ENCODE measurements around the gene SLC48A1. TPM values are rescaled to one million over a fixed set of nuclear protein-coding genes. Genes with fewer than 3 reads are reported as not detected.

Gene SLC48A1
- total RNA-seq, 1 experiment from 2014 or later: 19.4 TPM

- Mint-ChIP-seq H3K27ac (ENCODE audit: low read depth, unreplicated experiment) (no peak overlapping the region), H3K4me3 (ENCODE audit: unreplicated experiment) (no peak overlapping the region), H3K27me3 (ENCODE audit: insufficient read depth, unreplicated experiment) (peaks cover 17% of the 10 kb centered on the region), H3K9me3 (ENCODE audit: unreplicated experiment) (no peaks in the 10 kb centered on the region), H3K4me1 (ENCODE audit: insufficient read depth, unreplicated experiment) (peaks cover 6% of the 10 kb centered on the region), H3K36me3 (ENCODE audit: insufficient read depth, unreplicated experiment) (no peaks in the 10 kb centered on the region)
- BruUV-seq (replicated peaks): no TSS peak
- ChIA-PET CTCF (interaction anchor here (0.6 to 7.8 kb wide), 11 partner anchors 9 to 558 kb away, joined by 3 to 843 read pairs (median 69); partner anchors contain the start of genes ENDOU, RAPGEF3 and SLC48A1), POLR2A (interaction anchor here (0.7 to 4.9 kb wide), 2 partner anchors 30 to 83 kb away, joined by 3 to 25 read pairs; no protein-coding TSS in a partner anchor)
- intact Hi-C loops (cut with micrococcal nuclease): no loop called here
- no peak for DNase-seq (ENCODE audit: unreplicated experiment)
- TF ChIP-seq CTCF (IDR thresholded peaks at IDR 0.05; ENCODE audit: unreplicated experiment): no peak
Measured at GRCh38 chr12:47745485-47746041, 27.5 kb upstream of the SLC48A1 start.

- Mint-ChIP-seq H3K4me3 (ENCODE audit: unreplicated experiment) (no peak overlapping the region), H3K27ac (ENCODE audit: low read depth, unreplicated experiment) (no peak overlapping the region), H3K27me3 (ENCODE audit: insufficient read depth, unreplicated experiment) (peaks cover 17% of the 10 kb centered on the region), H3K4me1 (ENCODE audit: insufficient read depth, unreplicated experiment) (peaks cover 5% of the 10 kb centered on the region), H3K36me3 (ENCODE audit: insufficient read depth, unreplicated experiment) (no peaks in the 10 kb centered on the region), H3K9me3 (ENCODE audit: unreplicated experiment) (no peaks in the 10 kb centered on the region)
- ChIA-PET POLR2A (interaction anchor here (4.9 kb wide), 1 partner anchor 30 kb away, joined by 25 read pairs; no protein-coding TSS in a partner anchor), CTCF (interaction anchor here (1.1 to 6.1 kb wide), 7 partner anchors 17 to 94 kb away, joined by 3 to 173 read pairs (median 9); partner anchors contain the start of gene ENDOU)
- no TSS peak for BruUV-seq (replicated peaks)
- intact Hi-C loops (cut with micrococcal nuclease): no loop called here
- no peak for DNase-seq (ENCODE audit: unreplicated experiment)
- no peak for TF ChIP-seq CTCF (IDR thresholded peaks at IDR 0.05; ENCODE audit: unreplicated experiment)
Measured at GRCh38 chr12:47746073-47746472, 27.0 kb upstream of the SLC48A1 start.

GRCh38 chr12:47746523-47746922, 26.5 kb upstream of the SLC48A1 start:
- Mint-ChIP-seq H3K27me3 (ENCODE audit: insufficient read depth, unreplicated experiment) (peaks cover 17% of the 10 kb centered on the region), H3K36me3 (ENCODE audit: insufficient read depth, unreplicated experiment) (peaks cover 4% of the 10 kb centered on the region), H3K4me1 (ENCODE audit: insufficient read depth, unreplicated experiment) (peaks cover under 1% of the 10 kb centered on the region), H3K27ac (ENCODE audit: low read depth, unreplicated experiment) (no peak overlapping the region), H3K4me3 (ENCODE audit: unreplicated experiment) (no peak overlapping the region), H3K9me3 (ENCODE audit: unreplicated experiment) (no peaks in the 10 kb centered on the region)
- CTCF ChIA-PET: interaction anchor here (0.6 to 6.1 kb wide), 8 partner anchors 20 to 97 kb away, joined by 3 to 69 read pairs (median 4); no protein-coding TSS in a partner anchor
- no peak for TF ChIP-seq CTCF (IDR thresholded peaks at IDR 0.05; ENCODE audit: unreplicated experiment)
- intact Hi-C loops (cut with micrococcal nuclease): no loop called here
- DNase-seq (ENCODE audit: unreplicated experiment): no peak
- POLR2A ChIA-PET: interaction anchor here (0.8 kb wide), 1 partner anchor 9 kb away, joined by 3 read pairs; no protein-coding TSS in a partner anchor
- no TSS peak for BruUV-seq (replicated peaks)

- BruUV-seq (replicated peaks): no TSS peak
- CTCF ChIA-PET: interaction anchor here (0.6 to 2.4 kb wide), 9 partner anchors 19 to 97 kb away, joined by 3 to 23 read pairs (median 4); no protein-coding TSS in a partner anchor
Measured at GRCh38 chr12:47747126-47747525, 25.9 kb upstream of the SLC48A1 start.

More at GRCh38 chr12:47747126-47747525, 25.9 kb upstream of the SLC48A1 start:
- Mint-ChIP-seq H3K27me3 (ENCODE audit: insufficient read depth, unreplicated experiment) (peaks cover 17% of the 10 kb centered on the region), H3K9me3 (ENCODE audit: unreplicated experiment) (no peaks in the 10 kb centered on the region), H3K4me3 (ENCODE audit: unreplicated experiment) (no peak overlapping the region), H3K4me1 (ENCODE audit: insufficient read depth, unreplicated experiment) (peaks cover 3% of the 10 kb centered on the region), H3K36me3 (ENCODE audit: insufficient read depth, unreplicated experiment) (peaks cover 6% of the 10 kb centered on the region), H3K27ac (ENCODE audit: low read depth, unreplicated experiment) (no peak overlapping the region)
- no peak for TF ChIP-seq CTCF (IDR thresholded peaks at IDR 0.05; ENCODE audit: unreplicated experiment)
- DNase-seq (ENCODE audit: unreplicated experiment): no peak
- POLR2A ChIA-PET: interaction anchor here (0.8 kb wide), 1 partner anchor 8 kb away, joined by 3 read pairs; no protein-coding TSS in a partner anchor
- intact Hi-C loops (cut with micrococcal nuclease): no loop called here
